WTC11 (cell line): Measurements from ENCODE around the gene ZNF26.

Experiments
- ESRRA ChIP-seq: sonication (generic); formaldehyde crosslinking; IDR thresholded peaks from 2 replicates; pipeline ENCODE4 v1.8.1; 2022; ENCODE audit warnings: mild to moderate bottlenecking, missing genetic modification reagents, borderline replicate concordance
- TCF7 ChIP-seq: sonication (generic); formaldehyde crosslinking; IDR thresholded peaks from 2 replicates; pipeline ENCODE4 v1.8.0; 2022; ENCODE audit warnings: mild to moderate bottlenecking, low read depth, missing genetic modification reagents, moderate library complexity
- ZNF416 ChIP-seq: fragments of 250-450 bp; sonication (Bioruptor Pico); IDR thresholded peaks from 2 replicates; pipeline ENCODE4 v1.9.0; 2021; ENCODE audit warnings: mild to moderate bottlenecking, inconsistent platforms
- ZNF423 ChIP-seq: fragments of 250-450 bp; sonication (Bioruptor Pico); IDR thresholded peaks from 2 replicates; pipeline ENCODE4 v2.1.2; 2022; ENCODE audit warnings: mild to moderate bottlenecking, moderate library complexity
- TF ChIP-seq, protein P1 (sequence below): sonication (generic); formaldehyde crosslinking; IDR thresholded peaks from 2 replicates; pipeline ENCODE4 v1.8.1; 2023; ENCODE audit warnings: mild to moderate bottlenecking, missing genetic modification reagents
- TF ChIP-seq, protein P2 (sequence below): sonication (generic); formaldehyde crosslinking; IDR thresholded peaks from 2 replicates; pipeline ENCODE4 v1.8.1; 2022; ENCODE audit warnings: mild to moderate bottlenecking, missing genetic modification reagents, moderate library complexity, borderline replicate concordance
- TF ChIP-seq, protein P3 (sequence below): fragments of 200-600 bp; IDR thresholded peaks from 2 replicates; pipeline ENCODE4 v1.8.0; 2022; ENCODE audit warnings: antibody characterized with exemption

DNA sequence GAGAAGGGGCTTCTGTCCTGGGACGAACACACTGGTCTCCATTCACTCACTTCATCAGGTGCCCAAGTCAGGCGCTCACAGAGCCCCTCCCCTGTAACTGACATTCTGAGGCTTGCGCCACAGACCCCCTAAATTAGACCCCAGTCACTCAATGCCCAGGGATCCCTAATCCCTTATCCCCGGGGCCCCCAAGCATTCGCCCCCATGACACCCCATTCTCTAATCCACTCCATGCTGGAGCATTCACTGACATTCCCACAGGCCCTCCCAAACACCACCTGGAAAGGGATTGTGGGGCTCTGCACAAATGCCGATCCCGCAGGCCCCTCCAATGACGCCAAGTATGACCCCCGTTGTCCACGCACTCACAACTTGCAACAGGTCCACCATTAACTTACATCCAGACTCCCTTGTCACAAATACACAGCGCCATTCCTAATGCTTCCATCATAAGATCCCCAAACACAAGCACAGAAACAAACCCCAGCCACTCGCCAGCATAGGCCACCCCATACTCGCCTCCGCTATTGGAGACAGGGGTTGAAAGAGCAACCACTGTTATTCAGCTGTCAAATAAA is 31.6 kb upstream of the ZNF26 start:
- TF ChIP-seq ESRRA (CRISPR knock-in tag) (no peak), TCF7 (no peak), ZNF416 (no peak), ZNF423 (CRISPR knock-in tag) (no peak)
- TF ChIP-seq, protein P1, sequence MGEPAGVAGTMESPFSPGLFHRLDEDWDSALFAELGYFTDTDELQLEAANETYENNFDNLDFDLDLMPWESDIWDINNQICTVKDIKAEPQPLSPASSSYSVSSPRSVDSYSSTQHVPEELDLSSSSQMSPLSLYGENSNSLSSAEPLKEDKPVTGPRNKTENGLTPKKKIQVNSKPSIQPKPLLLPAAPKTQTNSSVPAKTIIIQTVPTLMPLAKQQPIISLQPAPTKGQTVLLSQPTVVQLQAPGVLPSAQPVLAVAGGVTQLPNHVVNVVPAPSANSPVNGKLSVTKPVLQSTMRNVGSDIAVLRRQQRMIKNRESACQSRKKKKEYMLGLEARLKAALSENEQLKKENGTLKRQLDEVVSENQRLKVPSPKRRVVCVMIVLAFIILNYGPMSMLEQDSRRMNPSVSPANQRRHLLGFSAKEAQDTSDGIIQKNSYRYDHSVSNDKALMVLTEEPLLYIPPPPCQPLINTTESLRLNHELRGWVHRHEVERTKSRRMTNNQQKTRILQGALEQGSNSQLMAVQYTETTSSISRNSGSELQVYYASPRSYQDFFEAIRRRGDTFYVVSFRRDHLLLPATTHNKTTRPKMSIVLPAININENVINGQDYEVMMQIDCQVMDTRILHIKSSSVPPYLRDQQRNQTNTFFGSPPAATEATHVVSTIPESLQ = no peak
- TF ChIP-seq, protein P2, sequence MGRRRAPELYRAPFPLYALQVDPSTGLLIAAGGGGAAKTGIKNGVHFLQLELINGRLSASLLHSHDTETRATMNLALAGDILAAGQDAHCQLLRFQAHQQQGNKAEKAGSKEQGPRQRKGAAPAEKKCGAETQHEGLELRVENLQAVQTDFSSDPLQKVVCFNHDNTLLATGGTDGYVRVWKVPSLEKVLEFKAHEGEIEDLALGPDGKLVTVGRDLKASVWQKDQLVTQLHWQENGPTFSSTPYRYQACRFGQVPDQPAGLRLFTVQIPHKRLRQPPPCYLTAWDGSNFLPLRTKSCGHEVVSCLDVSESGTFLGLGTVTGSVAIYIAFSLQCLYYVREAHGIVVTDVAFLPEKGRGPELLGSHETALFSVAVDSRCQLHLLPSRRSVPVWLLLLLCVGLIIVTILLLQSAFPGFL (CRISPR knock-in tag) = no peak
- TF ChIP-seq, protein P3, sequence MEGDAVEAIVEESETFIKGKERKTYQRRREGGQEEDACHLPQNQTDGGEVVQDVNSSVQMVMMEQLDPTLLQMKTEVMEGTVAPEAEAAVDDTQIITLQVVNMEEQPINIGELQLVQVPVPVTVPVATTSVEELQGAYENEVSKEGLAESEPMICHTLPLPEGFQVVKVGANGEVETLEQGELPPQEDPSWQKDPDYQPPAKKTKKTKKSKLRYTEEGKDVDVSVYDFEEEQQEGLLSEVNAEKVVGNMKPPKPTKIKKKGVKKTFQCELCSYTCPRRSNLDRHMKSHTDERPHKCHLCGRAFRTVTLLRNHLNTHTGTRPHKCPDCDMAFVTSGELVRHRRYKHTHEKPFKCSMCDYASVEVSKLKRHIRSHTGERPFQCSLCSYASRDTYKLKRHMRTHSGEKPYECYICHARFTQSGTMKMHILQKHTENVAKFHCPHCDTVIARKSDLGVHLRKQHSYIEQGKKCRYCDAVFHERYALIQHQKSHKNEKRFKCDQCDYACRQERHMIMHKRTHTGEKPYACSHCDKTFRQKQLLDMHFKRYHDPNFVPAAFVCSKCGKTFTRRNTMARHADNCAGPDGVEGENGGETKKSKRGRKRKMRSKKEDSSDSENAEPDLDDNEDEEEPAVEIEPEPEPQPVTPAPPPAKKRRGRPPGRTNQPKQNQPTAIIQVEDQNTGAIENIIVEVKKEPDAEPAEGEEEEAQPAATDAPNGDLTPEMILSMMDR = no peak
